HG02623 (cell line): ENCODE data around the gene ARAF.
A peak's percentile ranks its signal among the peaks of the same experiment; 100 is the strongest.
"Not testable (repeated sequence)": the region's sequence is repeated elsewhere in the genome, so short reads cannot be mapped to it uniquely, and the experiment has no call there.

ENCODE experiments used
- ATAC-seq: cut with Tn5 transposase; IDR thresholded peaks from one replicate; pipeline ENCODE4 v1.9.1; 2021; ENCODE audit warnings: moderate library complexity; ENCODE audit not compliant: unreplicated experiment

ARAF gene

GRCh38 chrX:47560934-47561658, at the start of gene ARAF:
ARAF (plus strand) TSS chrX:47561205; CDS start chrX:47562968, 1,763 bp downstream.
- ATAC-seq, result peak; percentile 86

GRCh38 chrX:47512383-47512782, 48.6 kb upstream of the ARAF start:
- not testable (repeated sequence) for ATAC-seq

GRCh38 chrX:47513034-47513965, 47.7 kb upstream of the ARAF start:
- not testable (repeated sequence) for ATAC-seq

- ATAC-seq, result no peak
Observed at GRCh38 chrX:47514533-47515235, 46.3 kb upstream of the ARAF start.

- no peak for ATAC-seq
Observed at GRCh38 chrX:47515941-47516665, 44.9 kb upstream of the ARAF start.

- ATAC-seq, result no peak
Observed at GRCh38 chrX:47518144-47518543, 42.9 kb upstream of the ARAF start.

GRCh38 chrX:47523297-47523696, 37.7 kb upstream of the ARAF start:
- ATAC-seq, result peak; percentile 95

GRCh38 chrX:47523713-47524166, 37.3 kb upstream of the ARAF start:
- no peak for ATAC-seq

GRCh38 chrX:47529548-47529947, 31.5 kb upstream of the ARAF start:
- ATAC-seq, result no peak

- ATAC-seq, result no peak
Observed at GRCh38 chrX:47530049-47530448, 31.0 kb upstream of the ARAF start.

GRCh38 chrX:47539860-47540259, 21.1 kb upstream of the ARAF start:
- no peak for ATAC-seq

- ATAC-seq, result no peak
Observed at GRCh38 chrX:47540754-47541538, 20.1 kb upstream of the ARAF start.

- ATAC-seq, result no peak
Observed at GRCh38 chrX:47543496-47543895, 17.5 kb upstream of the ARAF start.

GRCh38 chrX:47556045-47556623, 4.9 kb upstream of the ARAF start:
- ATAC-seq, result peak; percentile 84

GRCh38 chrX:47558436-47558835, 2.6 kb upstream of the ARAF start:
- no peak for ATAC-seq

GRCh38 chrX:47560179-47560933, 649 bp upstream of the ARAF start:
- ATAC-seq, result no peak

GRCh38 chrX:47561659-47562151, 700 bp downstream of the ARAF start:
- no peak for ATAC-seq

- no peak for ATAC-seq
Observed at GRCh38 chrX:47562615-47563243, 1.7 kb downstream of the ARAF start.
